Stimulated activated CD4-positive, alpha-beta T cell treated with anti-CD3 and anti-CD28 coated beads, Interleukin-1b, Interleukin-23, amount 100 ng/mL, for 1 hour (primary cell): ENCODE results near the gene SAMD1.

Experiments
- DNase-seq, 2 donors: peaks; one replicate each; pipeline ENCODE4 v3.0.0-alpha.2; 2020; ENCODE audit warnings: low read depth in 2 of 2

Gene SAMD1

DNA sequence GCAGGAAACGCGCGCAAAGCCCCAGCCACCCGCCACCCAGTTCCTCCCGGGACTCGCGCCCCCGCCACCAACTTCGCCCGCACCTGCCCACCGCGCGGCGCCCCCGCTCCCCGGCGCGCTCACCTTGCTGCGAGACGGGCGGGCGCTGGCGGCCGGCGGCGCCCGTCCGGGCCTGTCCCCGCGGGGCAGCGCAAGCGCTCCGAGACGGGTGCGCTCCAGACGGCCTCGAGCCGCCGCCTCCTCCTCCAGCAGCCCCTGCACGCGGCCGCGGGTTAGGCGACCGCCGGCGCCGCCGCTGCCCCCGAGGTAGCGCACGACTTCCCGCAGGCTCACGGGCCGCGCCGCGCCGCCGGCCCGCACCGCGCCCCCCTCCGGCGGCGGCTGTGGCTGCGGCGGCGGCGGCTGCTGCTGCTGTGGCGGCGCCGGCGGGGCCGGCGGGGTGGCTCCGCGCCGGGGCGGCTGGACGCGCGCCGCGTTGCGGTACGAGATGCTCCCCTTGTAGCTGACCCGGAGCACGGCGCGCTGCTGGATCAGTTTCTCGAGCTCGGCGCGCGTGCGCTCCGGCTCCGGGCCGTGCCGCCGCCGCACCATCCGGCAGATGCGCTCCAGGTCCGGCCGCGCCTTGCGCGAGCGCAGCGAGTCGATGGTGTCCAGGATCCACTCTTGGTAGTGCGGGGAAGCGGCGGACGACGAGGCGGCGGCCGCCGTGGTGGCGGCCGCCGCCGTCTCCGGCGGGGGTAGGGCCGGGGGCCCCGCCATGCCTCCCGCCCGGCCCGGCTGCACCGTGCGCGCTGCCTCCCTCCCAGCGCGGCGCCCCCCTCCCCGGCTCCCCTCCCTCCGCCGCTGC, 666 bp downstream of the SAMD1 start:
- DNase-seq: no peak

DNA sequence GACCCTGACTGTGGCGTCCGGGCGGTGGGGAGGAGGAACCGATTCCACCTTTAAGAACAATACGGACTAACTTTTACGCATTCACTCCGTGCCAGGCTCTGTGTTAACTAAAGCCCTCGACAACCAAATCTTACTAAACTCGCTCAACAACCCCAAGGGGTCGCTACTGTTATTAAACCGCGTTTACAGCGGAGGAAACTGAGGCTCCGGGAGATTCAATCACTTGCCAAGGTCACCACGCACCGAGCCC, 1.2 kb downstream of the SAMD1 start:
- no peak for DNase-seq

DNA sequence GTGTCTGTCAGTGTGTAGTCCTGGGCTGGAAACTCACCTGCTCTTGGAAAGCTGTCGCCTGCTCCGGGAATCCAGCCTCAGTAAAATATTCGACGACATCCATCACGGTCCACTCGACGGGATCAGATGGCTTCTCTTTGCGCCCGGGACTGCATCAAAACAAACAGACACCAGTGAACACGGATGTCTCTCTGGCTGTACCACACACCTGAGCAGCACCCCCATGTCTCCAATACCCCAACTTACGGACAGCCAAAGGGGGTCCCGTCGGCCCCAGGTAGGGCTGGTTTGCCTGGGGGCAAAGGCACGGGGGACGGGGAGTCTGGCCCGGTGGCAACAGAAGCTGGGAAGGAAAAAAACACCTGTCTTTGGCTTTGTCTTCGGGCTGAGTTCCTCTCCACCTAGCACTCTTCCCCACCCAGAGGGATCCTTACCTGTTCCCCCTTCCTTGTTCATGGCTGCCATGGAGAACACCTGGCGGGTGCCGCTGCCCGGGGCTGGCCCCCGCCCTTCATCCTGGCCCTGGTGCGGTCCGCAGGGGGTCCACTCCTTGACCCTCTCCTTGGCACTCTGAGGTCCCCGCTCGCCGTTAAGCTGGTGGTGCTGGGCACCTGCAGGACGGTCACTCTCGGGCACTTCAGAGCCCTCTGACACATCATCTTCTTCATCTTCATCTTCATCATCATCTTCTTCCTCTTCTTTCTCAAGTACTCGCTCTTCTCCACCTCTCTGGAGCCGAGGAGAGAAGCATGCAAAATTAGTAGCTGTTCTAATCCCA, 1.7 kb downstream of the SAMD1 start:
- DNase-seq: no peak

DNA sequence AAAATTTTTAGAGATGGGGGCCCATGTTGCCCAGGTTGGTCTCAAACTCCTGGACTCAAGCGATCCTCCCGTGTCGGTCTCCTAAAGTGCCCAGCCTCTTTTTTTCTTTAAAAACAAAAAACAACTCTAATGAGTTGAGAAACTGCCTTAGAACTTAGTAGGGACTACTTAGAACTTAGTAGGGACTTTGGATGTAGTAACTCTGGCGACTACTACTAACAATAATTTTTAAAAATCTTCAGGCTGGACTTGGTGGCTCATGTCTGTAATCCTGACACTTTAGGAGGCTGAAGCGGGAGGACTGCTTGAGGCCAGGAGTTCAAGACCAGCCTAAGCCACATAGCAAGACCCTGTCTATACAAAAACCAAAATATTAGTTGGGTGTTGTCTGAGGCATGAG, 4.5 kb downstream of the SAMD1 start:
- no peak for DNase-seq

DNA sequence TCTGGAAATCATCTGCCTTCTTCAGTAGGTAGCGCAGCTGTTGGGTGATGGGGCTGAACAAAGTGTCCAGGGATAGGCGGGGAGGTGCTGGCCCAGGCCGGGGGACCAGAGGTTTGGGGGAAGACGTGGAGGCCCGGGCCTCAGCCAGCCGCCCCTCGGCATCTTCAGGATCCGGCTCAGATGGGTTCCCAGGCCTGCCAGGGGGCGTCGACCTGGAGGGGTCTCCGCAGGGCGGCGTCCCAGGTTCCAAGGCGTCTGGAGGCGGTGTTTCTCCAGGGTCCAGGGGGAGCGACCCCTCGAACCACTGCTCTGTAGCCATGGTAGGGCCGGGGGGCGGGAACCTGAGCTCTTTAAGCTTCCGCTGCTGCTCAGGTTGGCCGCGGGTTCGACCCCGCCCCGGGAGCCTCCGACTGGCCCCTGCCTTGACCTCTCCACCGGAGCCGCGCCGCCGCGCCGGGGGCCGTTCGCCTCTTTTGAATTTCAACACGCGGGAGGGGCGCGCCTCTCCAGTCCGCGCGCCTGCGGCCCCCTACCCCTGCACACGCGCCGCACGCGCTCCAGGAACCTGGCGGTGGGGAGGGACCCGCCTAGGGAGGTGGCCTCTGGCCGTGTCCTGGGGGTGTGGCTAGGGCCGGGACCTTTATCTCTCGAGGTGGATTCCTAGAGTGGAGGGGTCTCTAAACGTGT, 5.1 kb downstream of the SAMD1 start, which contains the start of gene C19orf67:
C19orf67 (minus strand) TSS at position 475 of the 687 bp plus-strand sequence; CDS start at position 319, 156 bp downstream.
- no peak for DNase-seq

DNA sequence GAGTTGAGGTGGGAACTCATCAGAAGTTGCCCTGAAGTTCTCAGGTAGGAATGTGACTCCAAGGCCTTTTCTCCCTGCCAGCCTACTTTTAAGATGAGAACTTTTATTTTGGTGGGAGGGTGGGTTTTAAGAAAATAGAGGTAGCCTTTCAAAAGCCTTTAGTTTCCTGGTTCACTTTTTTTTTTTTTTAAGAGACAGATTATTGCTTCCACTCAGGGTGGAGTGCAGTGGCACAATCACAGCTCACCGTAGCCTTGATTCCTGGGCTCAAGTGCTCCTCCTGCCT, 7.9 kb downstream of the SAMD1 start:
- DNase-seq: no peak

DNA sequence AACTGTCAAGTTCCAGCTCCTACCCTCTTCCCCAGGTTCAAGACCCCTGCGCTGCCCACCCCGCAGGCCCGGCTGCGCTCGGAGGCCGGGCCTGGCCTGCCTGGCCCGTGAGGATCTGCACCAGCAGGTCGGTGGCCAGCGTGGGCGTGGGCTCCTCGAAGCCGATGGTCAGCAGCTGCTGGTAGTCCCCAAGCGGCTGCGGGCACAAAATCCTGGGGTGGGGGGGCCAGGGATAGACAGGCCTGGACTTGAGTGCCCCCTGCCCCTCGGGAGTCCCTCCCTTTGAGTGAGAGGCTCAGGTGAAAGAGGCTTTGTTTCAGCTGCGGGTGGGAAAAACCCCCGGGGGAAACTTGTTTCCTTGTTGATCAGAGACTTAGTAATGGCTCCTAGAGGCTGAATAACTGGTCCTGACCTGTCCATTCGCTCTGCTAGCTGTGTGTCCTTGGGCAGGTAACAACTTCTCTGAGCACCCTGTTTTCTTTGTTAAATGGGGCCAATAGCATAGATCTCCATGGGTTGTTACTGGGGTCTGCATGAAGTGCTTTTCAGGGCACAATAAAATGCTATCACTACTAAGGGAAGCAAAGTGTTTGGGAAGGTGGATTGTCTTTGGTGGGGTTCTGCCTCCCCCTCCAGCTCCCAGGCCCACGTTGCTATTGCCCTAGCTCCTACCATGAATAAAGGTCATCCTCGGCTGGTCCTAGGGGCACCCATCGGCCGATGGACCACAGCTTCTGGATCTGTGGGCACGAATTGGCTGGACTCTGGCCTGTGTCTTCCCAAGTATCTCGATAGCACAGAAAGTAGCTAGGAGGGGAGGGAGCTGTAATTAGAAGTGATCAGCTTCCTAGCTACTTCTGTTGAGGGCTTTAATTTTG, 8.5 kb downstream of the SAMD1 start:
- no peak for DNase-seq

DNA sequence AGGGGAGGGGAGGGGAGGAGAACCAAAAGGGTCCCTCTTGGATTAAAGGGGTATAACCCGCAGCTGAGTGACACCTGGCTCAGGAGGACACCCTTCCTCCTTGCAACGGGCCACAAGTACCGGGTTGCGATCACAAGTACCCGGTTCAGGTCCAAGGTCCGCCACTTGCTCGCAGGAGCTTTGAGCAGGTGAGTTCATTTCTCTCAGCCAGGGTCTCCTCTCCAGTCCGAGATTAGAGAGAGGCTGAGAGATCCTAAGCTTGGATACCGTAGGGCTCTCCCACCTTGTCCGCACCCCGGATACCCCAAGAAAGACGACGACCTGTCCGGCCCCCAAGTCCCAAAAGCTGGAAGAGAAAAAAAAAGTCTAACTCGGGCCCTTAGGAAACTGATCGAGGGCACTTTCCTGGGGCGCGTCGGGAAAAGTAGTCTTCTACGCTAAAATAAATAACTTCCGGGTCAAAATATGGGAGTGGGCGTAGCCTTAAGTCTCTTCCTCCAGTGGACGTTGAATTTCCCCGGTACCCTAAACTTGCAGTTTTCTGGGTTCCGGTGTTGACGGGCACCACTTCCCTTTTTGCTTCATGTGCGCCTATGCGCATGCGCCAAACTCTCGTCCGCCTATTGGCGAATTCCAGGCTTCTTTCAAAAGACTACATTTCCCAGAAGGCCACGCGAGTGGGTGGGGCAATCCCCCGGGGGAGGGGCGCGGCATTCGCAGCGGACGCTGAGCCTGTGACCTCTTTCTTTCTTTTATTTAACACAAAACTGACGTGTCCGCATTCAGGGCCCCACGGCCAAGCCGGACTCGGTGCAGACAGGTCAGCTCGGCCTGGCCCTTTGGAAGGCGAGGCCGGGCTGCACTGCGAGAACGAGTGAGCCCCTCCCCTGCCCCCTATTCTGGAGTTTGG, 9.4 kb downstream of the SAMD1 start:
- peak; percentile 98 to 99 for DNase-seq

DNA sequence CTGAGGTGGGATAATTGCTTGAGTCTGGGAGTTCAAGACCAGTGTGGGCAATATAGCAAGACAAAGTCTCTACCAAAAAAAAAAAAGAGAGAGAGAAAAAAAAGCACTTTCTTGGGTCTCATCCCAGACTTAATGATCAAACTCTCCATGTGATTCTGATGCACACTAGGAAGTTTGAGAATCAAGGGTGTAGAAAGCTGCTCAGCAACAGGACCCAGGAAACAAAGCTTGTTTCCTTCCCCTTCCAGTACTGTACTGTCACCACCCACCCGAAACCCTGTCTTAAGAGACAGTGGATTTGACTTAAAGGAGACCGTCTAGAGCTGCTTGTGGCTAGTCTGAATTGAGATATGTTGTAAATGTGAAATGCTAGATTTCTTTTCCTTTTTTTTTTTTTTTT, 12.1 kb downstream of the SAMD1 start:
- DNase-seq: no peak

DNA sequence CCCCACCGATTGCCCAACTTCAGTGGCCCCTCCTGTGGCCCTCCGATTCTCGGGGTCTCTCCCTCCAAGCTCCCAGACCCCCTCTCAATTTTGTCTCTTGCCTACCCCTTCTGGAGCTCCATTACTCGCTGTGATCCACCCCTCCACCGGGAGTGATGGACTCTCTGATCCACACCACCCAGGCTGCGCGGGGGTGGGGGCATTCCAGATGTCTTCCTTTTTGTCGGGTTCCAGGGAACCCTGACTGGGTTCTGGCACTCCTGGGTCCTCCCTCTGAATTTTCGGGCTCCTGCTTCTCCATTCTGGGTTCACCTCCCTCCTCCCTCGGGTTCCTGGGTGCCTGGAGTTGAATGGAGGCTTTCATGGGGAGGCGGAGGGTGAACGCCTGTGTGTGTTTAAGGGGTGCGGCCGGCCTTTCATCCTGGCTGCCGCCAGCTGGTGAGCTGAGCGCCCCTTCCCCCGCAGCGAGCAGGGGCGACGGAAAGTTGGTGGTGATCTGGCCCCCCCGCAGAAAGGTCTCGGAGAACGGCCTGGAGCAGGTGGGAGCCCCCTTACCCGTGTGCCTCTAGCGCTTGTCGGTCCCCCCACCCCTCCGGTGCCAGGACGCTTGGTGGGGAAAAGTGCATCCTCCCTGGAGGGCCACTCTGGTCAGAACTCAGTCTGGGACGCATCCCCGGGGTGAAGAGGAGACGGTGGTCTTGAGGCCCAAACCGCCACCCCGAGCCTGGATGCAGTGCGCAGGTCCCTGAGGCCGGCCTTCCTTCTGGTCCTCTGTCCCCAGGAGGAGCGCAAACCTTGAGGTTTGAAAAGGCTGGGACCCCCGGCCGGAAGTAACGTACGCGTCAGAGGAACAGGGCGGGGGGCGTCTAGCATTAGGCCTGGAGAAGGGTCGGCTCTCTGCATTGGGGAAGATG, 16.4 kb downstream of the SAMD1 start:
- no peak for DNase-seq

DNA sequence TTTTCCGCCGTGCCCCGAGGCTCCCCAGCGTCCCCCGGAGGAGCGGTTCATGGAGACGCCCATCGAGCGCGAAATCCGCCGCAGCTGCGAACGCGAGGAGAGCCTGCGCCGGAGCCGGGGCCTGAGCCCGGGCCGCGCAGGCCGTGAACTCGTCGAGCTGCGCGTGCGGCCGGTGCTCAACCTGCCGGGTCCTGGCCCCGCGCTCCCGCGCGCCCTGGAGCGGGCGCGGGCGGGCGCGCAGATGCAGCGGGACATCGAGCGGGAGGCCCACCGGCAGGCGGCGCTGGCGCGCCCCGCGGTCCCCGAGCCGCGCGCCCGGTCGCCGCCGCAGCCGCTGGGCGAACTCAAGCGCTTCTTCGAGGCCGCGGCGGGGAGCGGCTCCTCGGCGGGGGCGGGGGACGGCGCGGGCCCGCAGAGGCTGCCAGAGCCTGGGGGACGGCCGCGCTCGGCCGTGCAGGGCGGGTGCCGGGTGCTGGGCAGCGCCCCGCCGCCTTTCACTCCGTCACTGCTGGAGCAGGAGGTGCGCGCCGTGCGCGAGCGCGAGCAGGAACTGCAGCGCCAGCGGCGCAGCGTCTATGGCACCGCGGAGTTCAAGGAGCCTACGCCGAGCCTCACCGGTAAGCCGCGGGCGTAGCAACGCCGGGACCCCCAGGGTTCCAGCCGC, 17.2 kb downstream of the SAMD1 start:
- peak; percentile 50 to 58 for DNase-seq

DNA sequence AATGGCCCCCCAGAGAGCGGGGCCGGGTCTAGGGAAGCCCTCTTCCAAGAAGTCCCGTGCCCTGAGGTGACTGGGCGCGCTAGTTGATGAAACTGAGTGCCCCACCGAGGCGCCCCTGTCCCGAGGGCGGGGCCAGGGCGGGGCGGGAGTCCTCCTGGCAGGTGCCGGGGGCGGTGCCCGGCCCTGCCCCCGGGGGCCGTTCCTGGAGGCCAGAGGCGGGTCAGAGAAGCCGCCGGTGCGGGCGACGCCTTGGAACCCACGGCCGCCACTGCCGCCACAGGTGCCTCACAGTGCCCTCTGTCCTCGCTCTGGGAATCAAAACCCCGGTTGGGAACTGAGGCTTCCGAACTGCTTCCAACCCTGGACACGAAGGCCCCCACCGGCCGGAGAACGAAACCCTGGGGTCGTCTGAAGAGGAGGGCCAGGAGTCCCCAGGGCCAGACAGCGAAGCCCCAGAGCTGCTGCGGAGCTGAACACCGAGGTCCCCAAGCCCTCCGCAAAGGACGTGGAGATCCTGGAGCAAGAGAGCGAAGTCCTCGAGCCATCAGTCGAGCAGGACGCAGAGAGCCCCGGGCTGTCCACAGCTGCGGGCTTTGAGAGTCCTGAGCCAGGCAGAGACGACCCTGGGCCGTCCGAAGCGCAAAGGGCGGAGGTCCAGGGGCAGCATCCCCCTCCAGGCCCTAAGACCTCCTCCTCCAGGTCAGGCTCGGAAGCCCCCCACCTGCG, 17.9 kb downstream of the SAMD1 start, which contains the start of gene MISP3:
MISP3 (plus strand) TSS at position 252 of the 726 bp plus-strand sequence. CDS start 524 bp downstream, outside the sequence.
- no peak for DNase-seq

DNA sequence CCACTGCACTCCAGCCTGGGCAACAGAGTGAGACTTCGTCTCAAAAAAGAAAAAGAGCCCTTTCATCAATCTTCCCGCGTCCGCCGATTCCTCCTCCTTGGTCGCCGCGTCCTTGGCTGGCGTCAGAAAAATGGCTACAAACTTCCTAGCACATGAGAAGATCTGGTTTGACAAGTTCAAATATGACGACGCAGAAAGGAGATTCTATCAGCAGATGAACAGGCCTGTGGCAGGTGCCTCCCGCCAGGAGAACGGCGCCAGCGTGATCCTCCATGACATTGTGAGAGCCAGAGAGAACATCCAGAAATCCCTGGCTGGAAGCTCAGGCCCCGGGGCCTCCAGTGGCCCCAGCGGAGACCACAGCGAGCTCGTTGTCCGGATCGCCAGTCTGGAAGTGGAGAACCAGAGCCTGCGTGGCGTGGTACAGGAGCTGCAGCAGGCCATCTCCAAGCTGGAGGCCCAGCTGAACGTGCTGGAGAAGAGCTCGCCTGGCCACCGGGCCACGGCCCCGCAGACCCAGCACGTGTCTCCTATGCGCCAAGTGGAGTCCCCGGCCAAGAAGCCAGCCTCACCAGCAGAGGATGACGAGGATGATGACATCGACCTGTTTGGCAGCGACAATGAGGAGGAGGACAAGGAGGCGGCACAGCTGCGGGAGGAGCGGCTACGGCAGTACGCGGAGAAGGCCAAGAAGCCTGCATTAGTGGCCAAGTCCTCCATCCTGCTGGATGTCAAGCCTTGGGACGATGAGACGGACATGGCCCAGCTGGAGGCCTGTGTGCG, 20.1 kb downstream of the SAMD1 start:
- DNase-seq: no peak

DNA sequence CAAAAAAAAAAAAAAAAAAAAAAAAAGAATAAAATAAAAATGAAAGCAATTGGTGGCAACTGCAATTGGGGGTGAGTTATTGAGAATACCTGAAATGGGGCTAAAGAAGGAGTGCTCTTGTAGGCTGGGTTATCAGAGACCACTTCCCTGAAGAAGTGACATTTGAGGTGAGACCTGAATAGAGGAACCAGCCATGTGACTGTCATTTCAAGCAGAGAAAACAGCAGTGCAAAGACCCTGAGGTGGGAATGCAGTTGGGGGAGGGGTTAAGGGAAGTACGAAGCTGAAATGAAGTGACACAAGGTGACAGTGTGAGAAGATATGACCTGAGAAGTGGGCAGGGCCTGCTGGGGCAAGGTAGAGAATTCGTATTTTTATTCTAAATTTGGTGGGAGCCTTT, 24.4 kb downstream of the SAMD1 start:
- DNase-seq: no peak

DNA sequence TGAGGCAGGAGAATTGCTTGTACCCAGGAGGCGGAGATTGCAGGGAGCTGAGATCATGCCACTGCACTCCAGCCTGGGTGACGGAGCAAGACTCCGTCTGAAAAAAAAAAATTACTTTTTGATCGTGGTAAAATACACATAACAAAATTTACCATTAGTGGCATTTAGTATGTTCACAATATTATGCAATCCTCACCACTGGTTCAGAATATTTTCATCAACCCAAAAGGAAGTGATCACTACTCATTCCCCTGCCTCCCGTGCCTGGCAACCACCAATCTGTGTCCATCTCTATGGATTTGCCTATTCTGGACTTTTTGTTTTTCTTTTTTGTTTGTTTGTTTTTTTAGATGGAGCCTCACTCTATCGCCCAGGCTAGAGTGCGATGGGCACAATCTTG, 27.4 kb downstream of the SAMD1 start:
- DNase-seq: no peak

DNA sequence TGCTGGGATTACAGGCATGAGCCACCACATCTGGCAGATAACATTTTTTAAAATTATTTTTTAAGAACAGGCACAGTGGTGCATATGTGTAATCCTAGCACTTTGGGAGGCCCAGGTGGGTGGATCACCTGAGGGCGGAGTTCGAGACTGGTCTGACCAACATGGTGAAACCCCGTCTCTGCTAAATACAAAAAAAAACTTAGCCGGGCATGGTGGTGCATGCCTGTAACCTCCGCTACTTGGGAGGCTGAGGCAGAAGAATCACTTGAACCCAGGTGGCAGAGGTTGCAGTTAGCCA, 28.0 kb downstream of the SAMD1 start:
- DNase-seq: no peak

DNA sequence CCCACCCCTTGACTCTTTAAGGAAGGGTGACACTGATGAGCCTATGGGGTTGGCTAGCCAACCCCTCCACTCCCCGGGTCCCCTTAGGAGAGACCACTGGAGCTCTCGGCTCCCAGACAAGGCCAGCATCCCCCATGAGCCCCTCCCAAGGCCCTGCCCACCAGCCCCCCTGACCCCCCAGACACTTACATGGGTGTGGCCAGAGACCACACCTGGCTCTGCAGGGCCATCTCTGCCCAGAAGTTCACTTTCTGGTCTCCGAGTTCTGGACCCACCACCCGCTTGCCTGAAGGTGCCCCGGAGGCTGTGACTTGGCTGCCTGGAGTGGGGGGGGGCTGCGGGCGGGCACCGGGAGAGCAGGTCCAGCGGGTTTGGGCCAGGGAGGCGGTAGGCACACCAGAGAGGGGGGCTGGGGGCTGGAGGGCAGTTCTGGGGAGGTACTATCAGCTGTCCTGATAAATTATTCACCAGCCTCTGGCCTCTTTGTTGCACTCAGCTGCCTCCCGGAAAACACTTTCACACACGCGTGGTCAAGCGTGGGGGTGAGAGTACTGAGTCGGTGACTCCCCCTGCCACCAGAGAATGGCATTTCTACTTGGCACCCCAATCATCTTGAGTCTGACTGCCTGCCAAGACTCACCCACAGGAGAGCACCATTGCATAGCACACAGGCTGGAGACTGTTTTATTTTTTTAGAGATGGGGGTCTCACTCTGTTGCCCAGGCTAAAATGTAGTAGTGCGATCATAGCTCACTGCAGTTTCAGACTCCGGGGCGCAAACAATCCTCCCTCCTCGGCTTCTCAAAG, 28.6 kb downstream of the SAMD1 start, which contains the start of gene PALM3:
PALM3 (minus strand) TSS at position 326 of the 807 bp plus-strand sequence; CDS start at position 230, 96 bp downstream.
- DNase-seq: no peak
